ENCODE measurements around the gene FFAR1.

FFAR1 gene

DNA sequence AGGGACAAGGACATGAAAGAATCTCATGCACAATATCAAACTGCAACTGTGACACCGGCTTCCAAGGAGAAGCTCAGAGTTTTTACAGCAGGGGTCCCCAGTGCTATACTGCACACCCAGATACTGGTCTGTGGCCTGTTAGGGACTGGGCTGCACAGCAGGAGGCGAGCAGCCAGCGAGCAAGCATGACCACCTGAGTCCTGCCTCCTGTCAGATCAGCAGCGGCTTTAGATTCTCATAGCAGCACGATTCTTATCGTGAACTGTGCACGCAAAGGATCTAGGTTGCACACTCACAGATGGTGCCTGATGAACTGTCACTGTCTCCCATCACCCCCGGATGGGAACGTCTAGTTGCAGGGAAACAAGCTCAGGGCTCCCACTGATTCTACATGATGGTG, 31.8 kb upstream of the FFAR1 start:
- Histone ChIP-seq H3K27me3 (ENCODE audit: insufficient read depth, low read length, poor library complexity) (no peaks in the 10 kb centered on the region), H3K18ac (ENCODE audit: low read length) (no peak overlapping the region), H3K9ac (ENCODE audit: low read length) (no peak overlapping the region), H3K79me2 (ENCODE audit: control insufficient read depth, insufficient read depth, low read length) (no peaks in the 10 kb centered on the region), H3K36me3 (ENCODE audit: control insufficient read depth, insufficient read depth, low read length) (no peaks in the 10 kb centered on the region), H3K4me2 (ENCODE audit: low read length) (no peak overlapping the region), H2BK5ac (ENCODE audit: low read length) (no peak overlapping the region), H3K4me3 (ENCODE audit: low read length) (no peak overlapping the region), H3K4ac (ENCODE audit: low read depth, low read length) (no peak overlapping the region), H3K4me1 (ENCODE audit: control insufficient read depth, low read depth, low read length) (no peaks in the 10 kb centered on the region), H3K27ac (ENCODE audit: low read depth, low read length) (no peak overlapping the region), H2BK15ac (replicated peaks; ENCODE audit: low read depth) (no peak overlapping the region), H2AK5ac (ENCODE audit: low read length) (no peak overlapping the region), H2BK120ac (ENCODE audit: low read depth, low read length) (no peak overlapping the region), H3K79me1 (ENCODE audit: low read length) (no peaks in the 10 kb centered on the region), H4K5ac (ENCODE audit: low read length) (no peak overlapping the region), H3K23ac (ENCODE audit: low read length) (no peak overlapping the region), H3K56ac (ENCODE audit: low read length) (no peak overlapping the region), H4K8ac (ENCODE audit: low read depth, low read length) (no peak overlapping the region)
- no peak for DNase-seq
- no CpG with 5 or more reads among the region's 9 CpGs for WGBS (ENCODE audit: extremely low coverage, insufficient coverage, low lambda C conversion rate)

DNA sequence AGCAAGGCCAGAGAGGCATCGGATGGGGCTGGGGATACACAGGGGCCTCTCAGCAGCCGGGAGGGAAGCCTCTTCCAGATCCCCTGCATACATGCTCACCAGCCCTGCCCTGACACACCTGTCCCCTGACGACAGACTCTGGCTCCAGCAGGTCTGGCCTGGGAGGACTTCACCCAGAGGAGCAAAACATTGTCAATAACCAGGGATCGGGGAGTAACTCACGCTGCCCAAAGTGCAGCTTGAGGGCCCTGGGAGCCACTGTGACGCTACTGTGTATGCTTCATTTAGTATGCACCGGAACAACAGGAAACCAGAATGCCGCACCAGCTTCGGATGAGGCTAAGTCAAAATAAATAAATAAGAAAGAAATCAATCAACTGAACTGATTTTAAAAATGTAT, 31.1 kb upstream of the FFAR1 start:
- no peak overlapping the region for H2AK5ac ChIP-seq (ENCODE audit: low read length)
- H4K8ac ChIP-seq (ENCODE audit: low read depth, low read length) = no peak overlapping the region
- DNase-seq = no peak
- H3K9ac ChIP-seq (ENCODE audit: low read length) = no peak overlapping the region
- H3K4me3 ChIP-seq (ENCODE audit: low read length) = no peak overlapping the region
- no peak overlapping the region for H3K4ac ChIP-seq (ENCODE audit: low read depth, low read length)
- no peaks in the 10 kb centered on the region for H3K79me1 ChIP-seq (ENCODE audit: low read length)
- WGBS (ENCODE audit: extremely low coverage, insufficient coverage, low lambda C conversion rate) = no CpG with 5 or more reads among the region's 9 CpGs
- H2BK15ac ChIP-seq (replicated peaks; ENCODE audit: low read depth) = no peak overlapping the region
- H3K79me2 ChIP-seq (ENCODE audit: control insufficient read depth, insufficient read depth, low read length) = no peaks in the 10 kb centered on the region
- H3K27me3 ChIP-seq (ENCODE audit: insufficient read depth, low read length, poor library complexity) = no peaks in the 10 kb centered on the region
- no peak overlapping the region for H3K56ac ChIP-seq (ENCODE audit: low read length)
- H3K36me3 ChIP-seq (ENCODE audit: control insufficient read depth, insufficient read depth, low read length) = no peaks in the 10 kb centered on the region
- no peak overlapping the region for H3K23ac ChIP-seq (ENCODE audit: low read length)
- no peak overlapping the region for H3K4me2 ChIP-seq (ENCODE audit: low read length)
- H3K27ac ChIP-seq (ENCODE audit: low read depth, low read length) = no peak overlapping the region
- no peak overlapping the region for H2BK120ac ChIP-seq (ENCODE audit: low read depth, low read length)
- no peaks in the 10 kb centered on the region for H3K4me1 ChIP-seq (ENCODE audit: control insufficient read depth, low read depth, low read length)
- no peak overlapping the region for H3K18ac ChIP-seq (ENCODE audit: low read length)
- no peak overlapping the region for H2BK5ac ChIP-seq (ENCODE audit: low read length)
- no peak overlapping the region for H4K5ac ChIP-seq (ENCODE audit: low read length)

DNA sequence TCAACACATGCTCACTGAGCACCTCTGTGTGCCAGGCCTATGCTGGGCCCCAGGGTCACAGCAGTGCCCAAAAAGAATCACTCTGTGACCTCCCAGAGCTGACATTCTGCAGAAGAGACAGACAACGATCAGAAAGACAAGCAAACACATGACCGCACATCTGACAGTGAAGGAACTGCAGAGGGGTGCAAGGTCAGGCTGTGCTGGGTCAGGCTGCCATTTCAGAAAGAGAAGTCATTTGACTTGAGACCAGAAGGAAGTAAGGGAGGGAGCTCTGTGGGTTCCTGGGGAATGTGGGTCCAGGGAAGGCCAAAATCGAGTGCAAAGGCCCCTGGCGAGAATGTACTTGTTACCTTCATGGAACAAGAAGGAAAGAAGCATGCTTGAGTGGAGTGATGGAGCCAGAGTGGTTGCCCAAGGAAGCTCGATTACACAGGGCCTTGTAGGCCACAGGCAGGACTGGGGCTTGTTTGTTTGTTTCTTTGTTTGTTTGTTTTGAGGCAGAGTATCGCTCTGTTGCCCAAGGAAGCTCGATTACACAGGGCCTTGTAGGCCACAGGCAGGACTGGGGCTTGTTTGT, 30.1 kb upstream of the FFAR1 start:
- no peak for DNase-seq
- no peak overlapping the region for H4K5ac ChIP-seq (ENCODE audit: low read length)
- H3K79me1 ChIP-seq (ENCODE audit: low read length) = no peaks in the 10 kb centered on the region

DNA sequence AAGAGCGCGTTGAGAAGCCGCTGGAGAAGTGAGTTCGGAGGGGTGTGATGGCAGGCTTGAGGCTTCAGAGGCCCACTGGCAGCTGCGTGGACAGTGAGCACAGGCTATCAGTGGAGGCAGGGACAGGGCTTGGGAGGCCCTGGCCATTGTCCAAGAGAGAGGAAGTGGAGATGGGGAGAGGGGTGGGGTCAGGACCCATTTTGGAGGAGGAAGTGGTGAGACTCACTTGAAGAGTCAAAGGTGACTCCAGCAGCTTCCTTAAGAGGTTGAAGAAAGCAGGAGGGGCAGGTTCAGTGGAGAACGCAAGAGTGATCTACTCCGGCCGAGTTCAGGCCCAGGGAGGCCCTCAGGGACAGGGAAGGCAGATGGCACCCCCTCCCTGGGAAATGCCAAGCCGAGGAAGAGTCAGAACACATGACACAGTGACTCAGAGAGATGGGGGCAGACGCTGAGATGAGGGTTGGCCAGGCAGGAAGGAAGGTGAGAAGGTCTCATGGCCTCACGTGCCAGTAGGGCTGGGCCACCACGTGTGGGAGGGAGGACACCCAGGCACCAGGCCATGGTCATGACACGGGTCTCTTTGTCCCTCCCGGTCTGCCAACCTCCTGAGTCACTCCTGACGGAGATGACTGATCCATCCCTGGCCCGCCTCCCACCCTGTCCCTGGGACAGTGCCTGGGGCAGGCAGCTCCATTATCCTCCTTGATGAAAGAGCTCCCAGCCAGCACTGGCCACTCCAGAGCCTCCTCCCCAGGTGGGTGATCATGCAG, 28.8 kb upstream of the FFAR1 start:
- H2BK15ac ChIP-seq (replicated peaks; ENCODE audit: low read depth) = no peak overlapping the region
- no peak overlapping the region for H4K8ac ChIP-seq (ENCODE audit: low read depth, low read length)
- no peak overlapping the region for H3K23ac ChIP-seq (ENCODE audit: low read length)
- H2BK5ac ChIP-seq (ENCODE audit: low read length) = no peak overlapping the region
- H3K56ac ChIP-seq (ENCODE audit: low read length) = no peak overlapping the region
- no peak overlapping the region for H3K9ac ChIP-seq (ENCODE audit: low read length)
- H2AK5ac ChIP-seq (ENCODE audit: low read length) = no peak overlapping the region
- no peak overlapping the region for H4K5ac ChIP-seq (ENCODE audit: low read length)
- no peaks in the 10 kb centered on the region for H3K27me3 ChIP-seq (ENCODE audit: insufficient read depth, low read length, poor library complexity)
- no peak overlapping the region for H3K18ac ChIP-seq (ENCODE audit: low read length)
- H3K79me1 ChIP-seq (ENCODE audit: low read length) = no peaks in the 10 kb centered on the region
- no peaks in the 10 kb centered on the region for H3K79me2 ChIP-seq (ENCODE audit: control insufficient read depth, insufficient read depth, low read length)
- H3K27ac ChIP-seq (ENCODE audit: low read depth, low read length) = no peak overlapping the region
- WGBS (ENCODE audit: extremely low coverage, insufficient coverage, low lambda C conversion rate) = no CpG with 5 or more reads among the region's 16 CpGs
- H3K4me1 ChIP-seq (ENCODE audit: control insufficient read depth, low read depth, low read length) = no peaks in the 10 kb centered on the region
- no peaks in the 10 kb centered on the region for H3K36me3 ChIP-seq (ENCODE audit: control insufficient read depth, insufficient read depth, low read length)
- no peak overlapping the region for H3K4me2 ChIP-seq (ENCODE audit: low read length)
- no peak overlapping the region for H2BK120ac ChIP-seq (ENCODE audit: low read depth, low read length)
- no peak overlapping the region for H3K4ac ChIP-seq (ENCODE audit: low read depth, low read length)
- DNase-seq = no peak
- no peak overlapping the region for H3K4me3 ChIP-seq (ENCODE audit: low read length)

More for the DNA sequence above, 30.1 kb upstream of the FFAR1 start:
- Histone ChIP-seq H4K8ac (ENCODE audit: low read depth, low read length) (no peak overlapping the region), H3K79me2 (ENCODE audit: control insufficient read depth, insufficient read depth, low read length) (no peaks in the 10 kb centered on the region), H3K23ac (ENCODE audit: low read length) (no peak overlapping the region), H2BK120ac (ENCODE audit: low read depth, low read length) (no peak overlapping the region), H3K4me3 (ENCODE audit: low read length) (no peak overlapping the region), H3K27me3 (ENCODE audit: insufficient read depth, low read length, poor library complexity) (no peaks in the 10 kb centered on the region), H3K9ac (ENCODE audit: low read length) (no peak overlapping the region), H2BK15ac (replicated peaks; ENCODE audit: low read depth) (no peak overlapping the region), H3K4me1 (ENCODE audit: control insufficient read depth, low read depth, low read length) (no peaks in the 10 kb centered on the region), H3K56ac (ENCODE audit: low read length) (no peak overlapping the region), H3K36me3 (ENCODE audit: control insufficient read depth, insufficient read depth, low read length) (no peaks in the 10 kb centered on the region), H2AK5ac (ENCODE audit: low read length) (no peak overlapping the region), H3K18ac (ENCODE audit: low read length) (no peak overlapping the region), H3K4me2 (ENCODE audit: low read length) (no peak overlapping the region), H2BK5ac (ENCODE audit: low read length) (no peak overlapping the region), H3K4ac (ENCODE audit: low read depth, low read length) (no peak overlapping the region), H3K27ac (ENCODE audit: low read depth, low read length) (no peak overlapping the region)
- no CpG with 5 or more reads among the region's 7 CpGs for WGBS (ENCODE audit: extremely low coverage, insufficient coverage, low lambda C conversion rate)

DNA sequence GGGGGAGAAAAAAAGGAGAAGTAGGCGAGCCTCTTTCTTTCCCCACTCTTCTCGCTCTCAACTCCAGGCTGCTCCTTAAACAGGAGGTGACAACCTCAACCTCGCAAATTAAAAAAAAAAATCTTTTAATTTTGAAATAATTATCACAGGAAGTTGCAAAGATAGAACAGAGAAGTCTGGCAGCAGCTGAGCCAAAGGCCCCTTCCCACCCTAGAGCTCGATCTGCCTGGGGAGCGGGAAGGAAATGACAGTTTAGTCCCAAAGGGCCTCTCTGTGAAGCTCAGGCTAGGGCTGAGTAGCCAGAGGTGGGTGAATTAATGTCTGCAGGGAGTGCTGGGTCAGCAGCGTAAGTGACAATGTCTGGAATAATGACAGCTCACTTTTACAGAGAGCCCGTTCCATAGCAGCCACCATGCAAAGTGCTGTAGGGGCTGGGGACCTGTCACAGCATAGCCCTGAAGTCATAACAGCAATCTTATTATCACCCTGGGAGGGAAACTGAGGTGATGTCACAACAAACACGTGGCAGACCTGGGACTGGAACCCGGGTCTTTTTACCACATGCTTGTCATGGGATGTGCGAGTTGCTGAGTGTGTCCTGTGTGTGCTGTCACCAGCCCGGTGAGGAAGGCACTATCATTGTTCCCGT, 27.5 kb upstream of the FFAR1 start:
- Histone ChIP-seq H3K4me2 (ENCODE audit: low read length) (no peak overlapping the region), H3K9ac (ENCODE audit: low read length) (no peak overlapping the region), H3K4me3 (ENCODE audit: low read length) (no peak overlapping the region), H3K27me3 (ENCODE audit: insufficient read depth, low read length, poor library complexity) (no peaks in the 10 kb centered on the region), H3K4me1 (ENCODE audit: control insufficient read depth, low read depth, low read length) (no peaks in the 10 kb centered on the region), H2AK5ac (ENCODE audit: low read length) (no peak overlapping the region), H2BK120ac (ENCODE audit: low read depth, low read length) (no peak overlapping the region), H4K8ac (ENCODE audit: low read depth, low read length) (no peak overlapping the region), H2BK15ac (replicated peaks; ENCODE audit: low read depth) (no peak overlapping the region), H3K79me2 (ENCODE audit: control insufficient read depth, insufficient read depth, low read length) (no peaks in the 10 kb centered on the region), H3K27ac (ENCODE audit: low read depth, low read length) (peak overlapping the region; percentile 13), H3K4ac (ENCODE audit: low read depth, low read length) (no peak overlapping the region), H3K23ac (ENCODE audit: low read length) (no peak overlapping the region), H2BK5ac (ENCODE audit: low read length) (no peak overlapping the region), H3K36me3 (ENCODE audit: control insufficient read depth, insufficient read depth, low read length) (no peaks in the 10 kb centered on the region), H3K18ac (ENCODE audit: low read length) (no peak overlapping the region), H3K79me1 (ENCODE audit: low read length) (no peaks in the 10 kb centered on the region), H3K56ac (ENCODE audit: low read length) (peak overlapping the region; percentile 58), H4K5ac (ENCODE audit: low read length) (no peak overlapping the region)
- WGBS (ENCODE audit: extremely low coverage, insufficient coverage, low lambda C conversion rate) = no CpG with 5 or more reads among the region's 12 CpGs
- DNase-seq = no peak

All from mesendoderm (in vitro differentiated cells).